Testis (tissue), 2 donors: ENCODE data around the gene PRF1.

Source experiments
- CTCF ChIP-seq, 3 experiments: fragments of 450-650 bp in 2 of 3; fragments of 200-600 bp in 1 of 3; sonication (generic) in 1 of 3; IDR thresholded peaks; one replicate each; pipeline ENCODE4 v1.5.1; 2016 to 2019; ENCODE audit warnings: antibody characterized with exemption in 3 of 3, mild to moderate bottlenecking in 2 of 3, moderate library complexity in 1 of 3
- POLR2A ChIP-seq: fragments of 450-650 bp; IDR thresholded peaks from one replicate; pipeline ENCODE4 v1.6.1; 2017; ENCODE audit warnings: antibody characterized with exemption, mild to moderate bottlenecking, moderate library complexity

DNA sequence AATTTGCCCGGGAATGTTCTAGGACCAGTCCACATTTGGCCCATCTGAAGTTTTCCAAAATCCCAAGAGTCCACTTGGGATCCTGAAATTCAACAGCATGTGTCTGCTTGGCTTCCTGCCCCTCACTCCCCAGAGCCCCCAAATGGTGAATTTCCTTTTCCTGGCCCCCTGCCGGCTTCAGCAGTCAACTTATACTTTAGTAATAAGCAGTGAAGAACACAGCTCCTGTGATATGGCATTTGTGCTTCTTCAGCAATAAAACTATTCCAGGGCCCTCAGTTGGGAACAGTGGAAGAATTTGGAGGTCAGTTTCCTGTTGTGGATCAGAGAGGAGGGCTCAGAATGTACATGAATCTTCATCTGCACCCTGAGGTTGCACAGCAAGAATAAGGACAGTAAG lies 51.1 kb downstream of the PRF1 start:
- TF ChIP-seq POLR2A (no peak), CTCF (IDR thresholded peaks at IDR 0.05) (no peak)
